SK-N-SH treated with all-trans-retinoic acid at 6 μM for 48 hours (cell line): ENCODE measurements around the gene MAN1A1.

Experiments
- CSRNP3 ChIP-seq: fragments of 250-450 bp; sonication (Bioruptor Pico); IDR thresholded peaks from 2 replicates; pipeline ENCODE4 v1.5.1; 2021; ENCODE audit warnings: mild to moderate bottlenecking, moderate library complexity
- ESRRG ChIP-seq: fragments of 250-450 bp; sonication (Bioruptor Pico); IDR thresholded peaks from 2 replicates; pipeline ENCODE4 v1.6.1; 2021; ENCODE audit warnings: mild to moderate bottlenecking
- PATZ1 ChIP-seq: fragments of 250-450 bp; sonication (Bioruptor Pico); IDR thresholded peaks from 2 replicates; pipeline ENCODE4 v1.8.0; 2020; ENCODE audit warnings: mild to moderate bottlenecking, moderate library complexity, borderline replicate concordance
- SNAI2 ChIP-seq: fragments of 250-450 bp; sonication (Bioruptor Pico); IDR thresholded peaks from 2 replicates; pipeline ENCODE4 v1.5.0; 2020; ENCODE audit warnings: mild to moderate bottlenecking, moderate library complexity
- ZFP30 ChIP-seq: fragments of 450-650 bp; formaldehyde crosslinking; IDR thresholded peaks from 2 replicates; pipeline ENCODE4 v1.5.0; 2022; ENCODE audit warnings: mild to moderate bottlenecking, moderate library complexity
- ZNF565 ChIP-seq: fragments of 450-650 bp; formaldehyde crosslinking; conservative IDR thresholded peaks from 2 replicates; pipeline ENCODE4 v1.5.0; 2020; ENCODE audit warnings: low read depth, mild to moderate bottlenecking, moderate library complexity

GRCh38 chr6:119328892-119329793, 20.4 kb downstream of the MAN1A1 start:
- TF ChIP-seq SNAI2 (CRISPR knock-in tag) (no peak), CSRNP3 (CRISPR knock-in tag) (no peak), PATZ1 (CRISPR knock-in tag) (no peak), ZFP30 (no peak), ESRRG (CRISPR knock-in tag) (no peak), ZNF565 (CRISPR knock-in tag) (no peak)
